HepG2 (cell line): ENCODE data around the gene ACAP3. TPM values are rescaled to one million over a fixed set of nuclear protein-coding genes. Genes with fewer than 3 reads are reported as not detected.

Source experiments
- ATAC-seq: fragments of 200-7000 bp; cut with Tn5 transposase; 3 replicates; pipeline ENCODE4 v1.9.1; 2020; ENCODE audit warnings: mild to moderate bottlenecking, moderate library complexity
- BruUV-seq: library from RNA; stranded (reverse); fragments of 400-500 nt; replicated peaks from 2 replicates; lab custom pipeline; 2021; lab: Mats Ljungman, UMichigan
- CTCF ChIA-PET: fragments of 300-600 bp; formaldehyde crosslinking; extraction: SDS; loops from one replicate; lab custom pipeline; 2021; ENCODE audit warnings: low total read pairs, inconsistent platforms, low intra/inter-chr PET ratio; lab: Yijun Ruan, JAX
- POLR2A ChIA-PET: fragments of 350-600 bp; sonication (Branson Sonifier 250); formaldehyde crosslinking; loops from one replicate; lab custom pipeline; 2020; ENCODE audit warnings: antibody characterized with exemption, inconsistent platforms; lab: Yijun Ruan, JAX
- DNase-seq: peaks from one replicate; pipeline ENCODE4 v3.0.0-alpha.2; 2015; ENCODE audit warnings: low spot score
- FAIRE-seq: peaks from 3 replicates; lab custom pipeline; 2011; peaks lifted over from hg19 to GRCh38; lab: Jason Lieb, UNC
- H2AFZ ChIP-seq: one replicate; pipeline ENCODE4 v1.6.1; 2011; ENCODE audit warnings: low read length, inconsistent platforms
- H3K27ac ChIP-seq: fragments of 300-600 bp; 3 replicates; pipeline ENCODE4 v1.8.0; 2011; ENCODE audit warnings: mixed run types, mild to moderate bottlenecking, mixed read lengths, low read length, inconsistent platforms; ENCODE audit not compliant: insufficient read depth; ENCODE audit errors: extremely low read length
- H3K27me3 ChIP-seq, 2 experiments: fragments of 200-600 bp in 1 of 2; 2 replicates in 1 of 2; 3 replicates in 1 of 2; pipeline versions ENCODE4 v1.6.0 to v1.8.0; 2011; ENCODE audit warnings: low read length in 2 of 2, mild to moderate bottlenecking in 2 of 2, moderate library complexity in 2 of 2, inconsistent platforms in 1 of 2; ENCODE audit not compliant: insufficient read depth in 2 of 2, control insufficient read depth in 1 of 2
- H3K36me3 ChIP-seq, 2 experiments: fragments of 200-600 bp in 1 of 2; replicated peaks in 1 of 2; 2 replicates in 1 of 2; 3 replicates in 1 of 2; pipeline versions ENCODE4 v1.5.1 to v1.8.0; 2011; ENCODE audit warnings: low read length in 2 of 2, inconsistent platforms in 1 of 2; ENCODE audit not compliant: insufficient read depth in 2 of 2, control insufficient read depth in 1 of 2
- H3K4me1 ChIP-seq: 2 replicates; pipeline ENCODE4 v1.5.1; 2012; ENCODE audit warnings: low read length, inconsistent platforms; ENCODE audit not compliant: insufficient read depth
- H3K4me2 ChIP-seq: 2 replicates; pipeline ENCODE4 v1.6.0; 2011; ENCODE audit warnings: low read depth, low read length, inconsistent platforms
- H3K4me3 ChIP-seq, 3 experiments: fragments of 200-600 bp in 1 of 3; sonication (generic), shearing (Covaris generic) in 1 of 3; replicated peaks in 1 of 3; 2 replicates each; pipeline ENCODE4 v1.5.1; 2011 to 2016; ENCODE audit warnings: low read length in 3 of 3, inconsistent platforms in 2 of 3, low read depth in 2 of 3, mild to moderate bottlenecking in 2 of 3, control low read depth in 1 of 3, mixed read lengths in 1 of 3; ENCODE audit not compliant: insufficient read depth in 1 of 3
- H3K79me2 ChIP-seq: one replicate; pipeline ENCODE4 v1.6.1; 2011; ENCODE audit warnings: low read length, inconsistent platforms; ENCODE audit not compliant: insufficient read depth
- H3K9ac ChIP-seq: 2 replicates; pipeline ENCODE4 v1.6.0; 2011; ENCODE audit warnings: mild to moderate bottlenecking, low read depth, low read length, inconsistent platforms; ENCODE audit not compliant: insufficient read depth
- H3K9me3 ChIP-seq: 2 replicates; pipeline ENCODE4 v1.5.1; 2012; ENCODE audit warnings: mild to moderate bottlenecking, low read length
- H4K20me1 ChIP-seq: 2 replicates; pipeline ENCODE4 v1.6.0; 2011; ENCODE audit warnings: inconsistent platforms, mild to moderate bottlenecking, low read length, moderate library complexity; ENCODE audit not compliant: insufficient read depth
- ARNT2 ChIP-seq: sonication (generic); formaldehyde crosslinking; IDR thresholded peaks from 2 replicates; pipeline ENCODE4 v1.8.0; 2022; ENCODE audit warnings: mild to moderate bottlenecking, low read depth, missing genetic modification reagents, moderate library complexity
- BCL6 ChIP-seq: IDR thresholded peaks from 2 replicates; pipeline ENCODE4 v1.6.1; 2016; ENCODE audit warnings: missing genetic modification reagents, missing compliant biosample characterization
- EED ChIP-seq: sonication (generic); formaldehyde crosslinking; IDR thresholded peaks from 2 replicates; pipeline ENCODE4 v1.5.0; 2020; ENCODE audit warnings: mild to moderate bottlenecking, missing genetic modification reagents
- FOSL1 ChIP-seq: sonication (generic); formaldehyde crosslinking; IDR thresholded peaks from 2 replicates; pipeline ENCODE4 v1.9.0; 2021; ENCODE audit warnings: missing genetic modification reagents, borderline replicate concordance
- HOXA5 ChIP-seq: sonication (generic); formaldehyde crosslinking; IDR thresholded peaks from 2 replicates; pipeline ENCODE4 v1.4.0; 2020; ENCODE audit warnings: missing genetic modification reagents
- JARID2 ChIP-seq: sonication (generic); formaldehyde crosslinking; IDR thresholded peaks from 2 replicates; pipeline ENCODE4 v1.8.1; 2023; ENCODE audit warnings: missing genetic modification reagents, inconsistent platforms; ENCODE audit not compliant: insufficient replicate concordance
- RBM22 ChIP-seq: fragments of 200-400 bp; formaldehyde crosslinking; optimal IDR thresholded peaks from 2 replicates; pipeline ENCODE3; 2017; ENCODE audit warnings: mild to moderate bottlenecking, low read length, moderate library complexity
- STAG1 ChIP-seq: sonication (generic); formaldehyde crosslinking; IDR thresholded peaks from 2 replicates; pipeline ENCODE4 v1.4.0; 2020; ENCODE audit warnings: missing genetic modification reagents
- TCF7L2 ChIP-seq: IDR thresholded peaks from 2 replicates; pipeline ENCODE4 v1.6.1; 2011; ENCODE audit warnings: mild to moderate bottlenecking, low read depth, low read length, moderate library complexity
- TOE1 ChIP-seq: sonication (generic); formaldehyde crosslinking; IDR thresholded peaks from 2 replicates; pipeline ENCODE4 v1.4.0; 2020; ENCODE audit warnings: mild to moderate bottlenecking, missing genetic modification reagents
- ZFYVE20 ChIP-seq: sonication (generic); formaldehyde crosslinking; IDR thresholded peaks from 2 replicates; pipeline ENCODE4 v1.8.0; 2023; ENCODE audit warnings: low read depth, mild to moderate bottlenecking, moderate library complexity, missing genetic modification reagents, borderline replicate concordance
- ZNF430 ChIP-seq: sonication (generic); formaldehyde crosslinking; IDR thresholded peaks from 2 replicates; pipeline ENCODE4 v1.9.0; 2021; ENCODE audit warnings: mild to moderate bottlenecking, missing genetic modification reagents
- ZNF615 ChIP-seq: sonication (generic); formaldehyde crosslinking; IDR thresholded peaks from 2 replicates; pipeline ENCODE4 v1.5.0; 2020; ENCODE audit warnings: mild to moderate bottlenecking, missing genetic modification reagents, borderline replicate concordance
- ZNF672 ChIP-seq: sonication (generic); formaldehyde crosslinking; IDR thresholded peaks from 2 replicates; pipeline ENCODE4 v1.8.1; 2022; ENCODE audit warnings: missing genetic modification reagents
- ZNF782 ChIP-seq: sonication (generic); formaldehyde crosslinking; IDR thresholded peaks from 2 replicates; pipeline ENCODE4 v1.4.0; 2020; ENCODE audit warnings: missing genetic modification reagents, mild to moderate bottlenecking, borderline replicate concordance
- WGBS: methylation state at CpG from one replicate; pipeline ENCODE4 v1.1.6; 2017; ENCODE audit warnings: low lambda C conversion rate; 5-methylcytosine and 5-hydroxymethylcytosine counted together
- in situ Hi-C: cut with HindIII; loops from 2 replicates; pipeline ENCODE4 v1.10.0; 2017; ENCODE audit warnings: low pct_unique_long_range_greater_than_20kb; ENCODE audit not compliant: extremely low pct_ligation_motif_present
- intact Hi-C: fragments of 100-400 bp; cut with micrococcal nuclease; formaldehyde crosslinking; loops from one replicate; pipeline ENCODE4 v1.10.0; 2022; ENCODE audit not compliant: unreplicated experiment
- polyA plus RNA-seq, 8 experiments: library from polyadenylated mRNA; depleted of rRNA in 3 of 8; stranded (reverse) in 7 of 8; unstranded in 1 of 8; fragments of >200 nt; fragmentation: Illumina TruSeq in 4 of 8; extraction: Trizol in 4 of 8; gene quantifications; 2 replicates each; pipeline versions ENCODE4 v1.2.1 to v1.2.3, GENCODE V29; 2011 to 2016; ENCODE audit warnings: low read depth in 4 of 8, missing spikeins in 1 of 8, mixed read lengths in 1 of 8; ENCODE audit not compliant: insufficient read depth in 1 of 8
- total RNA-seq, 5 experiments: library from RNA; depleted of rRNA; stranded (reverse); fragments of >200 nt; fragmentation: Illumina TruSeq; extraction: Trizol; gene quantifications; 2 replicates each; pipeline ENCODE4 v1.2.3, GENCODE V29; 2016; ENCODE audit warnings: low read depth in 1 of 5
- TF ChIP-seq, protein P1 (sequence below): sonication (generic); formaldehyde crosslinking; IDR thresholded peaks from 2 replicates; pipeline ENCODE4 v1.8.1; 2023; ENCODE audit warnings: missing genetic modification reagents, inconsistent platforms, borderline replicate concordance
- TF ChIP-seq, protein P2 (sequence below): sonication (generic); formaldehyde crosslinking; IDR thresholded peaks from 2 replicates; pipeline ENCODE4 v1.5.0; 2020; ENCODE audit warnings: missing genetic modification reagents
- TF ChIP-seq, protein P3 (sequence below): sonication (generic); formaldehyde crosslinking; IDR thresholded peaks from 2 replicates; pipeline ENCODE4 v1.5.1; 2020; ENCODE audit warnings: mild to moderate bottlenecking, missing genetic modification reagents, borderline replicate concordance
- TF ChIP-seq, protein P4 (sequence below): sonication (generic); formaldehyde crosslinking; IDR thresholded peaks from 2 replicates; pipeline ENCODE4 v1.5.1; 2020; ENCODE audit warnings: mild to moderate bottlenecking, missing genetic modification reagents, moderate library complexity

ACAP3 gene
- total and polyA plus RNA-seq, 2 of the 13 experiments (the other 11 are each of a cell fraction or from before 2014, with no cell fraction given), result 29.4 to 50.8 TPM

DNA sequence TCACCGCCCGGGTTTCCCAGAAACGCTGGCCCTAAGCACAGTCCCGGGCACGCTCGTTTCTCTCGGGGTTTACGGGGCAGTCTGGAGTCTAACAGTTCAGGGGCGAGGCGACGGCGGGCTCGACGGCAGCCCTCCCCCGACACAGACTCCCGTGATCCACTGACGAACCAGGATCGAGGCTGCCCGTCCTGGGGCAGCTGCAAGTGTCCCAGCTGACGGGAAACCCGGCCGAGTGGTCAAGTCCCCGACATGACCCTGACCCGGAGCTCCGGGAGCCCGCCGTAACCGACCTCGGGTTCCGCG lies 34.6 kb downstream of the ACAP3 start:
- H3K9ac ChIP-seq, result peak overlapping the region; percentile 94
- ATAC-seq (no peak), DNase-seq (no peak), FAIRE-seq (no peak)
- in situ Hi-C loops, result no loop called here
- intact Hi-C loops, result no loop called here
- BruUV-seq, result no TSS peak
- peak overlapping the region; percentile 94 for H3K4me2 ChIP-seq
- H4K20me1 ChIP-seq, result peaks cover 21% of the 10 kb centered on the region; the same call in 1 of the 2 replicates
- ChIA-PET POLR2A (interaction anchor here (0.7 to 2.2 kb wide), 13 partner anchors 9 to 272 kb away, joined by 3 to 11 read pairs (median 4); partner anchors contain the start of gene SDF4), CTCF (no interaction called here)
- H3K9me3 ChIP-seq, result no peaks in the 10 kb centered on the region
- H2AFZ ChIP-seq, result no peak overlapping the region
- peak overlapping the region; percentile 64 for H3K27ac ChIP-seq
- H3K79me2 ChIP-seq, result peaks cover 42% of the 10 kb centered on the region
- no peaks in the 10 kb centered on the region; a peak in 1 of 5 replicates for H3K27me3 ChIP-seq
- H3K4me3 ChIP-seq, result peak overlapping the region; percentile 76 to 89 (median 82)
- no CpG with 5 or more reads among the region's 31 CpGs for WGBS
- H3K4me1 ChIP-seq, result peaks cover 48% of the 10 kb centered on the region
- peaks cover 4 to 13% of the 10 kb centered on the region in 2 experiments; a peak in 2 of 5 replicates for H3K36me3 ChIP-seq
- TF ChIP-seq, protein P1, sequence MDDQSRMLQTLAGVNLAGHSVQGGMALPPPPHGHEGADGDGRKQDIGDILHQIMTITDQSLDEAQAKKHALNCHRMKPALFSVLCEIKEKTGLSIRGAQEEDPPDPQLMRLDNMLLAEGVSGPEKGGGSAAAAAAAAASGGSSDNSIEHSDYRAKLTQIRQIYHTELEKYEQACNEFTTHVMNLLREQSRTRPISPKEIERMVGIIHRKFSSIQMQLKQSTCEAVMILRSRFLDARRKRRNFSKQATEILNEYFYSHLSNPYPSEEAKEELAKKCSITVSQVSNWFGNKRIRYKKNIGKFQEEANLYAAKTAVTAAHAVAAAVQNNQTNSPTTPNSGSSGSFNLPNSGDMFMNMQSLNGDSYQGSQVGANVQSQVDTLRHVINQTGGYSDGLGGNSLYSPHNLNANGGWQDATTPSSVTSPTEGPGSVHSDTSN (CRISPR knock-in tag), result no peak
- TF ChIP-seq, protein P2, sequence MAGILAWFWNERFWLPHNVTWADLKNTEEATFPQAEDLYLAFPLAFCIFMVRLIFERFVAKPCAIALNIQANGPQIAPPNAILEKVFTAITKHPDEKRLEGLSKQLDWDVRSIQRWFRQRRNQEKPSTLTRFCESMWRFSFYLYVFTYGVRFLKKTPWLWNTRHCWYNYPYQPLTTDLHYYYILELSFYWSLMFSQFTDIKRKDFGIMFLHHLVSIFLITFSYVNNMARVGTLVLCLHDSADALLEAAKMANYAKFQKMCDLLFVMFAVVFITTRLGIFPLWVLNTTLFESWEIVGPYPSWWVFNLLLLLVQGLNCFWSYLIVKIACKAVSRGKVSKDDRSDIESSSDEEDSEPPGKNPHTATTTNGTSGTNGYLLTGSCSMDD, result no peak
- no peak for TF ChIP-seq ZNF782 (CRISPR knock-in tag)
- TF ChIP-seq JARID2 (CRISPR knock-in tag), result no peak
- TF ChIP-seq ZNF430 (CRISPR knock-in tag), result 0 out of 2 replicates have a peak, but pooled peaks have one; percentile 27
- no peak for TF ChIP-seq RBM22
- 0 out of 2 replicates have a peak, but pooled peaks have one; percentile 3 for TF ChIP-seq FOSL1 (CRISPR knock-in tag)
- TF ChIP-seq, protein P3, sequence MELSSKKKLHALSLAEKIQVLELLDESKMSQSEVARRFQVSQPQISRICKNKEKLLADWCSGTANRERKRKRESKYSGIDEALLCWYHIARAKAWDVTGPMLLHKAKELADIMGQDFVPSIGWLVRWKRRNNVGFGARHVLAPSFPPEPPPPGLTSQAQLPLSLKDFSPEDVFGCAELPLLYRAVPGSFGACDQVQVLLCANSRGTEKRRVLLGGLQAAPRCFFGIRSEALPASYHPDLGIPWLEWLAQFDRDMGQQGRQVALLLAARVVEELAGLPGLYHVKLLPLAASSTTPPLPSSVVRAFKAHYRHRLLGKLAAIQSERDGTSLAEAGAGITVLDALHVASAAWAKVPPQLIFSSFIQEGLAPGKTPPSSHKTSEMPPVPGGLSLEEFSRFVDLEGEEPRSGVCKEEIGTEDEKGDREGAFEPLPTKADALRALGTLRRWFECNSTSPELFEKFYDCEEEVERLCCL (CRISPR knock-in tag), result no peak
- no peak for TF ChIP-seq ZNF615 (CRISPR knock-in tag)
- TF ChIP-seq ZNF672 (CRISPR knock-in tag), result 0 out of 2 replicates have a peak, but pooled peaks have one; percentile 17
- TF ChIP-seq EED (CRISPR knock-in tag), result no peak
- no peak for TF ChIP-seq TCF7L2
- 0 out of 2 replicates have a peak, but pooled peaks have one; percentile 4 for TF ChIP-seq BCL6 (CRISPR knock-in tag)
- TF ChIP-seq HOXA5 (CRISPR knock-in tag), result 0 out of 2 replicates have a peak, but pooled peaks have one; percentile 28
- TF ChIP-seq ZFYVE20 (CRISPR knock-in tag), result no peak
- no peak for TF ChIP-seq TOE1 (CRISPR knock-in tag)
- TF ChIP-seq ARNT2 (CRISPR knock-in tag), result no peak
- TF ChIP-seq, protein P4, sequence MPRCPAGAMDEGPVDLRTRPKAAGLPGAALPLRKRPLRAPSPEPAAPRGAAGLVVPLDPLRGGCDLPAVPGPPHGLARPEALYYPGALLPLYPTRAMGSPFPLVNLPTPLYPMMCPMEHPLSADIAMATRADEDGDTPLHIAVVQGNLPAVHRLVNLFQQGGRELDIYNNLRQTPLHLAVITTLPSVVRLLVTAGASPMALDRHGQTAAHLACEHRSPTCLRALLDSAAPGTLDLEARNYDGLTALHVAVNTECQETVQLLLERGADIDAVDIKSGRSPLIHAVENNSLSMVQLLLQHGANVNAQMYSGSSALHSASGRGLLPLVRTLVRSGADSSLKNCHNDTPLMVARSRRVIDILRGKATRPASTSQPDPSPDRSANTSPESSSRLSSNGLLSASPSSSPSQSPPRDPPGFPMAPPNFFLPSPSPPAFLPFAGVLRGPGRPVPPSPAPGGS (CRISPR knock-in tag), result no peak
- no peak for TF ChIP-seq STAG1
